22Rv1 (cell line): ENCODE measurements around the gene CD302.
"Not testable (repeated sequence)": the region's sequence is repeated elsewhere in the genome, so short reads cannot be mapped to it uniquely, and the experiment has no call there.

Experiments
- H3K27ac ChIP-seq: fragments of 450-650 bp; 2 replicates; pipeline ENCODE4 v1.5.1; 2017
- CTCF ChIP-seq: fragments of 450-650 bp; IDR thresholded peaks from 2 replicates; pipeline ENCODE4 v1.5.1; 2017; ENCODE audit warnings: mild to moderate bottlenecking
- ZFX ChIP-seq: fragments of 450-650 bp; IDR thresholded peaks from 2 replicates; pipeline ENCODE4 v1.6.1; 2017; ENCODE audit warnings: antibody characterized with exemption, borderline replicate concordance

Gene CD302

GRCh38 chr2:159797543-159798375 lies at the start of gene CD302:
Gene CD302, minus strand, starts transcription at chr2:159798208. Its CDS starts 10 bp downstream, at chr2:159798198.
- TF ChIP-seq CTCF = no peak
- no peak for TF ChIP-seq ZFX

GRCh38 chr2:159846564-159846963 lies 48.6 kb upstream of the CD302 start:
- TF ChIP-seq CTCF = no peak
- TF ChIP-seq ZFX = no peak
- no peak overlapping the region for H3K27ac ChIP-seq

More at GRCh38 chr2:159797543-159798375, at the start of gene CD302:
- H3K27ac ChIP-seq = no peak within 1 kb of the TSS

- H3K27ac ChIP-seq = no peak overlapping the region
- TF ChIP-seq ZFX (no peak), CTCF (no peak)
Observed at GRCh38 chr2:159840616-159841015, 42.6 kb upstream of the CD302 start.

GRCh38 chr2:159832858-159833257 lies 34.9 kb upstream of the CD302 start:
- H3K27ac ChIP-seq = no peak overlapping the region
- TF ChIP-seq CTCF = no peak
- no peak for TF ChIP-seq ZFX

GRCh38 chr2:159832026-159832425 lies 34.0 kb upstream of the CD302 start:
- no peak overlapping the region for H3K27ac ChIP-seq
- TF ChIP-seq ZFX (no peak), CTCF (no peak)

DNA sequence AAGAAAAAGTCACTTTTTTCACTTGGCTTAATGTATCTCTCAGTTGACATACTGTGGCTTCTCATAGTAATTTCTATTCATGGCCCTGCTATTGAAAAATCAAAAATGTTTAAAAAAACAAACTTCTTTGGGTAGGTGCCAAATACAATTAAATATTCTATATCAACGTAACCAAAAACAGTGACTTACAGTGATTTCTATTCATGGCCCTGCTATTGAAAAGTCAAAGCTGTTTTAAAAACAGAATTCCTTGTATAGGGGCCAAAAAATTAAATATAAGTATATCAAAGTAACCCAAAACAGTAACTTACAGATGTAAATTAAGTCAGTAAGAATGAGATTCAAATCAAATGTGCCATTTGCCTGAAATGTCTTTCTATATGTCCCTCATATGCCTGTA lies 31.4 kb upstream of the CD302 start:
- no peak overlapping the region for H3K27ac ChIP-seq
- TF ChIP-seq CTCF (no peak), ZFX (no peak)

GRCh38 chr2:159828738-159829137 lies 30.7 kb upstream of the CD302 start:
- H3K27ac ChIP-seq = no peak overlapping the region
- TF ChIP-seq ZFX (no peak), CTCF (no peak)

- H3K27ac ChIP-seq = not testable (repeated sequence)
Observed at GRCh38 chr2:159822478-159822833, 24.4 kb upstream of the CD302 start.

DNA sequence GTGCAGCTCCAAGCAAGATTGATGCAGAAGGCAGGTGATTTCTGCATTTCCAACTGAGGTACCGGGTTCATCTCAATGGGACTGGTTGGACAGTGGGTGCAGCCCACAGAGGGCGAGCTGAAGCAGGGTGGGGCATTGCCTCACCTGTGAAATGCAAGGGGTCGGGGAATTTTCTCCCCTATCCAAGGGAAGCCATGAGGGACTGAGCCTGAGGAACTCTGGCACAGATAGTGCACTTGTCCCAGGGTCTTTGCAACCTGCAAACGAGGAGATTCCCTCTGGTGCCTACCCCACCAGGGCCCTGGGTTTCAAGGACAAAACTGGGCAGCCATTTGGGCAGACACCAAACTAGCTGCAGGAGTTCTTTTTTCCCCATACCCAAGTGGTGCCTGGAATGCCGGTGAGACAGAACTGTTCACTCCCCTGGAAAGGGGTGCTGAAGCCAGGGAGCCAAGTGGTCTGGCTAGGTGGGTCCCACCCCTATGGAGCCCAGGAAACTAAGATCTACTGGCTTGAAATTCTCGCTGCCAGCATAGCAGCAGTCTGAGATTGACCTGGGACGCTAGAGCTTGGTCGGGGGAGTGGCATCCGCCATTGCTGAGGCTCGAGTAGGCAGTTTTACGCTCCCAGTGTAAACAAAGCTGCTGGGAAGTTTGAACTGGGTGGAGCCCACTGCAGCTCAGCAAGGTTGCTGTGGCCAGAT lies 23.9 kb upstream of the CD302 start:
- H3K27ac ChIP-seq = not testable (repeated sequence)
